HCT116 (cell line): ENCODE measurements around the gene ADGRG7. TPM values are rescaled to one million over a fixed set of nuclear protein-coding genes. Genes with fewer than 3 reads are reported as not detected.

Experiments used
- ATAC-seq: fragments of 200-7000 bp; cut with Tn5 transposase; 2 replicates; pipeline ENCODE4 v1.9.1; 2020; ENCODE audit warnings: mild to moderate bottlenecking, moderate library complexity
- BruUV-seq: library from RNA; stranded (reverse); fragments of 400-500 nt; replicated peaks from 2 replicates; lab custom pipeline; 2021; lab: Mats Ljungman, UMichigan
- CTCF ChIA-PET: fragments of 300-600 bp; sonication (Branson Sonifier 250); formaldehyde crosslinking; loops from one replicate; lab custom pipeline; 2021; ENCODE audit warnings: antibody characterized with exemption; lab: Charles Lee
- POLR2A ChIA-PET: fragments of 300-600, 350-600 bp; sonication (Branson Sonifier 250); formaldehyde crosslinking; loops from one replicate; lab custom pipeline; 2021; ENCODE audit warnings: antibody characterized with exemption; lab: Charles Lee
- RAD21 ChIA-PET, 2 experiments: fragments of 300-600 bp; sonication (Branson Sonifier 250); formaldehyde crosslinking; loops; one replicate each; lab custom pipeline; 2023; ENCODE audit warnings: low total read pairs in 2 of 2; ENCODE audit not compliant: uncharacterized antibody in 2 of 2, unreplicated experiment in 2 of 2, low non-redundant PET in 1 of 2; lab: Charles Lee
- DNase-seq: peaks from one replicate; pipeline ENCODE4 v3.0.0-alpha.2; 2010; ENCODE audit warnings: low read depth, low spot score
- H2AFZ ChIP-seq: fragments of 200-600 bp; shearing (Covaris generic), sonication (generic); 2 replicates; pipeline ENCODE4 v1.6.1; 2017; ENCODE audit warnings: low read depth, mixed run types, mixed read lengths, antibody characterized with exemption, low read length; ENCODE audit not compliant: poor library complexity, severe bottlenecking
- H3K27ac ChIP-seq: 2 replicates; pipeline ENCODE4 v1.5.1; 2012; ENCODE audit warnings: low read depth, low read length
- H3K27me3 ChIP-seq: fragments of 200-600 bp; sonication (generic); 2 replicates; pipeline ENCODE4 v1.6.1; 2016; ENCODE audit warnings: mixed run types, low read length, mixed read lengths; ENCODE audit not compliant: insufficient read depth
- H3K36me3 ChIP-seq, 2 experiments: fragments of 200-500 bp in 1 of 2; fragments of 200-600 bp in 1 of 2; sonication (Bioruptor generic) in 1 of 2; sonication (generic) in 1 of 2; 2 replicates each; pipeline versions ENCODE4 v1.5.1 to v1.6.1; 2014 to 2016; ENCODE audit warnings: low read length in 2 of 2, inconsistent platforms in 1 of 2, mixed read lengths in 1 of 2, mixed run types in 1 of 2; ENCODE audit not compliant: insufficient read depth in 2 of 2, control insufficient read depth in 1 of 2
- H3K4me1 ChIP-seq, 2 experiments: fragments of 200-600 bp in 1 of 2; sonication (generic) in 1 of 2; 2 replicates each; pipeline versions ENCODE4 v1.5.1 to v1.6.1; 2012 to 2017; ENCODE audit warnings: low read length in 2 of 2, inconsistent platforms in 1 of 2, mild to moderate bottlenecking in 1 of 2, mixed read lengths in 1 of 2, mixed run types in 1 of 2, moderate library complexity in 1 of 2; ENCODE audit not compliant: insufficient read depth in 2 of 2, control insufficient read depth in 1 of 2
- H3K4me2 ChIP-seq: fragments of 200-600 bp; sonication (generic); 2 replicates; pipeline ENCODE4 v1.6.1; 2017; ENCODE audit warnings: mixed run types, low read length, mixed read lengths
- H3K4me3 ChIP-seq, 2 experiments: fragments of 200-600 bp in 1 of 2; sonication (generic) in 1 of 2; replicated peaks in 1 of 2; 2 replicates each; pipeline ENCODE4 v1.5.1; 2011 to 2016; ENCODE audit warnings: low read length in 2 of 2, control low read depth in 1 of 2, low read depth in 1 of 2, mild to moderate bottlenecking in 1 of 2, mixed read lengths in 1 of 2, mixed run types in 1 of 2
- H3K79me2 ChIP-seq: fragments of 200-600 bp; sonication (generic); 2 replicates; pipeline ENCODE4 v1.6.1; 2017; ENCODE audit warnings: mild to moderate bottlenecking, mixed run types, low read length, moderate library complexity, mixed read lengths; ENCODE audit not compliant: insufficient read depth
- H3K9ac ChIP-seq: fragments of 200-600 bp; sonication (generic); 2 replicates; pipeline ENCODE4 v1.6.1; 2016; ENCODE audit warnings: low read length, mixed read lengths
- H3K9me2 ChIP-seq: fragments of 200-600 bp; sonication (generic), shearing (Covaris generic); 2 replicates; pipeline ENCODE4 v1.6.1; 2017; ENCODE audit warnings: mixed run types, mild to moderate bottlenecking, moderate library complexity; ENCODE audit not compliant: insufficient read depth
- H3K9me3 ChIP-seq, 2 experiments: fragments of 200-500 bp in 1 of 2; fragments of 200-600 bp in 1 of 2; sonication (Bioruptor generic) in 1 of 2; sonication (generic) in 1 of 2; 2 replicates each; pipeline ENCODE4 v1.6.1; 2014 to 2017; ENCODE audit warnings: low read length in 2 of 2, mixed read lengths in 2 of 2, inconsistent platforms in 1 of 2, low read depth in 1 of 2, mild to moderate bottlenecking in 1 of 2, mixed run types in 1 of 2, moderate library complexity in 1 of 2; ENCODE audit not compliant: control insufficient read depth in 1 of 2, insufficient read depth in 1 of 2
- H4K20me1 ChIP-seq: fragments of 200-600 bp; sonication (generic), shearing (Covaris generic); 2 replicates; pipeline ENCODE4 v1.6.1; 2017; ENCODE audit warnings: mixed run types, mild to moderate bottlenecking, moderate library complexity; ENCODE audit not compliant: insufficient read depth
- EZH2 ChIP-seq: fragments of 200-600 bp; sonication (generic); IDR thresholded peaks from 2 replicates; pipeline ENCODE4 v1.6.1; 2017; ENCODE audit warnings: antibody characterized with exemption, mixed run types
- FOSL1 ChIP-seq: IDR thresholded peaks from 2 replicates; pipeline ENCODE4 v1.6.1; 2012; ENCODE audit warnings: low read depth
- JUND ChIP-seq: IDR thresholded peaks from 2 replicates; pipeline ENCODE4 v1.6.1; 2012
- MAX ChIP-seq: IDR thresholded peaks from 2 replicates; pipeline ENCODE4 v1.6.1; 2012
- RAD21 ChIP-seq: IDR thresholded peaks from 2 replicates; pipeline ENCODE4 v1.6.1; 2012; ENCODE audit warnings: low read depth, mild to moderate bottlenecking
- ZBTB33 ChIP-seq: IDR thresholded peaks from 2 replicates; pipeline ENCODE4 v1.6.1; 2011; ENCODE audit warnings: mild to moderate bottlenecking, low read length, moderate library complexity; ENCODE audit not compliant: insufficient replicate concordance; ENCODE audit errors: extremely low read depth
- ZFX ChIP-seq: fragments of 450-650 bp; IDR thresholded peaks from 2 replicates; pipeline ENCODE4 v1.6.1; 2017
- intact Hi-C: fragments of 100-400 bp; cut with micrococcal nuclease; formaldehyde crosslinking; loops from 2 replicates; pipeline ENCODE4 v1.10.0; 2022
- total RNA-seq: library from RNA; stranded (reverse); gene quantifications from one replicate; pipeline ENCODE4 v1.2.1, GENCODE V29; 2021; ENCODE audit not compliant: unreplicated experiment
- TF ChIP-seq, protein P1 (sequence below): IDR thresholded peaks from 2 replicates; pipeline ENCODE4 v1.6.1; 2012; ENCODE audit warnings: low read depth

ADGRG7 gene
- total RNA-seq, 1 experiment from 2014 or later: not detected

DNA sequence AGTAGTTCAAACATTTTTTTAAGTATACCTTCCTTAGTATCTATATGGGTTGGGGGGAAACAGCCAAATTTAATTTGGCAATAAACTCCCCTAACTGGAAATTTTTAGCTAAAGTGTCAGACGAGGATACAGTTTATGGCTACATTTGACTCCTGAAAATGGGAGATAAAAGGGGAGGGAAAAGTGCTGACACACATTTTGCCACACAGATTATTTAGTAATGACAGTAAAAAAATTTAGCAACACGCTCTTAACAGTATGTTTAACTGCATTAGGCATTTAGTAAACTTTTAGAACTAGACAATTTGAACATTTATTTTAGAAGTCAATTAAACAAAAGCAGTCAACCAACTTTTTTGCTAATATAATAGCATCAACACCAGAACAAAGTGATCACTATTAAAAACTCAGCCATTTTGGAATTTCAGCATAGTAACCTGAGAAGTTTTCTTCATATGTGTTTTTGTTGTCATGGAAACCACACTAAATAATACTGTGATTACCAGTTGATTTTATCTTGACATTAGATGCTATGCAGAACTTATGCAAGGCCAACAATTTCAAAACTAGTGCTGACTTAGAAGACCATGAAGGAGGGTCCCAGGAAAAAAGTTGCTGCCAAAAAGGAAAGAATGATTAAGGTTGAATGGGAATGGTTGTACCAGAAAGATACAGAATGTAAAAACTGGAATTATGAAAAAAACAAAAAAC lies 52.9 kb downstream of the ADGRG7 start:
- CTCF ChIA-PET: no interaction called here
- Histone ChIP-seq H3K9me3 (no peaks in the 10 kb centered on the region), H4K20me1 (no peaks in the 10 kb centered on the region), H3K4me1 (no peaks in the 10 kb centered on the region), H3K9ac (no peak overlapping the region), H3K4me3 (no peak overlapping the region), H3K79me2 (no peaks in the 10 kb centered on the region), H3K36me3 (no peaks in the 10 kb centered on the region), H3K27me3 (no peaks in the 10 kb centered on the region), H3K9me2 (no peaks in the 10 kb centered on the region), H2AFZ (no peak overlapping the region), H3K27ac (no peak overlapping the region), H3K4me2 (no peak overlapping the region)
- POLR2A ChIA-PET: no interaction called here
- intact Hi-C loops: no loop called here
- RAD21 ChIA-PET: no interaction called here
- no TSS peak for BruUV-seq
- no peak for ATAC-seq
- TF ChIP-seq EZH2 (no peak), RAD21 (no peak), JUND (no peak), ZBTB33 (no peak), ZFX (no peak), MAX (no peak), FOSL1 (no peak)
- TF ChIP-seq, protein P1, sequence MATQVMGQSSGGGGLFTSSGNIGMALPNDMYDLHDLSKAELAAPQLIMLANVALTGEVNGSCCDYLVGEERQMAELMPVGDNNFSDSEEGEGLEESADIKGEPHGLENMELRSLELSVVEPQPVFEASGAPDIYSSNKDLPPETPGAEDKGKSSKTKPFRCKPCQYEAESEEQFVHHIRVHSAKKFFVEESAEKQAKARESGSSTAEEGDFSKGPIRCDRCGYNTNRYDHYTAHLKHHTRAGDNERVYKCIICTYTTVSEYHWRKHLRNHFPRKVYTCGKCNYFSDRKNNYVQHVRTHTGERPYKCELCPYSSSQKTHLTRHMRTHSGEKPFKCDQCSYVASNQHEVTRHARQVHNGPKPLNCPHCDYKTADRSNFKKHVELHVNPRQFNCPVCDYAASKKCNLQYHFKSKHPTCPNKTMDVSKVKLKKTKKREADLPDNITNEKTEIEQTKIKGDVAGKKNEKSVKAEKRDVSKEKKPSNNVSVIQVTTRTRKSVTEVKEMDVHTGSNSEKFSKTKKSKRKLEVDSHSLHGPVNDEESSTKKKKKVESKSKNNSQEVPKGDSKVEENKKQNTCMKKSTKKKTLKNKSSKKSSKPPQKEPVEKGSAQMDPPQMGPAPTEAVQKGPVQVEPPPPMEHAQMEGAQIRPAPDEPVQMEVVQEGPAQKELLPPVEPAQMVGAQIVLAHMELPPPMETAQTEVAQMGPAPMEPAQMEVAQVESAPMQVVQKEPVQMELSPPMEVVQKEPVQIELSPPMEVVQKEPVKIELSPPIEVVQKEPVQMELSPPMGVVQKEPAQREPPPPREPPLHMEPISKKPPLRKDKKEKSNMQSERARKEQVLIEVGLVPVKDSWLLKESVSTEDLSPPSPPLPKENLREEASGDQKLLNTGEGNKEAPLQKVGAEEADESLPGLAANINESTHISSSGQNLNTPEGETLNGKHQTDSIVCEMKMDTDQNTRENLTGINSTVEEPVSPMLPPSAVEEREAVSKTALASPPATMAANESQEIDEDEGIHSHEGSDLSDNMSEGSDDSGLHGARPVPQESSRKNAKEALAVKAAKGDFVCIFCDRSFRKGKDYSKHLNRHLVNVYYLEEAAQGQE: no peak
- DNase-seq: no peak
